Stimulated activated CD4-positive, alpha-beta T cell treated with anti-CD3 and anti-CD28 coated beads, Interleukin-1b, Interleukin-23, amount 100 ng/mL, for 48 hours (primary cell): ENCODE measurements around the gene PCDHA10.

Experiments
- DNase-seq: peaks from one replicate; pipeline ENCODE4 v3.0.0-alpha.2; 2020

Gene PCDHA10

DNA sequence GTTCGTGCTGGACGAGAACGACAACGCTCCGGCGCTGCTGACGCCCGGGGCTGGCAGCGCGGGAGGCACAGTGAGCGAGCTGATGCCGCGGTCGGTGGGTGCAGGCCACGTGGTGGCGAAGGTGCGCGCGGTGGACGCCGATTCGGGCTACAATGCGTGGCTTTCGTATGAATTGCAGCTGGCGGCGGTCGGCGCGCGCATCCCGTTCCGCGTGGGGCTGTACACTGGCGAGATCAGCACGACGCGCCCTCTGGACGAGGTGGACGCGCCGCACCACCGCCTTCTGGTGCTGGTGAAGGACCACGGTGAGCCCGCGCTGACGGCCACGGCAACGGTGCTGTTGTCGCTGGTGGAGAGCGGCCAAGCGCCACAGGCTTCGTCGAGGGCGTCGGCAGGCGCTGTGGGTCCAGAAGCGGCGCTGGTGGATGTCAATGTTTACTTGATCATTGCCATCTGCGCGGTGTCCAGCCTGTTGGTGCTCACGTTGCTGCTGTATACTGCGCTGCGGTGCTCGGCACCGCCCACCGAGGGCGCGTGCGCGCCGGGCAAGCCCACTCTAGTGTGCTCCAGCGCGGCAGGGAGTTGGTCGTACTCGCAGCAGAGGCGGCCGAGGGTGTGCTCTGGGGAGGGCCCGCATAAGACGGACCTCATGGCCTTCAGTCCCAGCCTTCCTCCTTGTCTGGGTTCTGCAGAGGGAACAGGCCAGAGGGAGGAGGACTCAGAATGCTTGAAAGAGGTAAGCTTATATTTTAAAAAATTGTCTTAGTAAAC, 28.4 kb downstream of the PCDHA10 start:
- DNase-seq: no peak

DNA sequence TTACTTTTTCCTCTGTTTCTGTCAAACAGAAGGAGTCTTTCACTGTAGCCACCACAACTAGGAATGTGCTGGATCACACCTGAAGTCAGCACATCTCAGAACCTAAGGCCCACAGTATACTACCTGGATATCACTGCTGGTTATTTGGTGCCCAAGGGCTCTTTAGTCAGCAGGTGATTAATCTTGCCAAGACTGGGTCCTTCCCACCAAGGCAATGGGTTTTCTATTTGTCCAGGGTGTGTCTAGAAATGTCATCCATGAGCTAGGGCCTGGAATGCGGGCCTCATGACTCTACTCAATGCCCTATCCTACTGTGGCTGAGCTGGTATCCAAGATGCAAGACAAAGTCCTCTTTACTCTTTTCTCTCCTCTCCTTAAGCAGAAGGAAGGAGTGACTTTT, 60.6 kb downstream of the PCDHA10 start:
- no peak for DNase-seq
